ENCODE measurements around the gene RCSD1.
A peak's percentile ranks its signal among the peaks of the same experiment; 100 is the strongest.

The RCSD1 gene

GRCh38 chr1:167693425-167694045 is 63.5 kb downstream of the RCSD1 start:
- DNase-seq = no peak

DNA sequence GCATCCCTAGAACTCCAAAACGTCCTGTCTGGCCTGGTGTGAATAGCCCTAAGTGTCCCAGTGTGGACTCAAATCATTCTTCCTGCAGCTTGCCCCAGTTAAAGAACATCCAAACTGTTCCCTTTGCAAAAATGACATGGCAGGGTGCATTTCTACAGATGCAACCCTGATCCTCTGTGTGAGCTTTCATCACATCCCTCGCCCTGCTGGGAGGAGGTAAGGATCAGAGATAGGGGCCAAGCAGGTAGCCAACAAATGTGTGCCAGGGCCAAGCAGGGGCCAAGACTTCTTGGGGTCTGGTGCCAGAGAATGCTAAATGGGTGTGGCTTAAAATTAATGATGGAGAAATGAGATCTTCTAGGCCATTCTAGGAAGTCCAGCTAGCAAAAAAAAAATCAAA is 64.7 kb downstream of the RCSD1 start:
- no peak for DNase-seq

GRCh38 chr1:167695147-167695546 is 65.1 kb downstream of the RCSD1 start:
- DNase-seq = no peak

DNA sequence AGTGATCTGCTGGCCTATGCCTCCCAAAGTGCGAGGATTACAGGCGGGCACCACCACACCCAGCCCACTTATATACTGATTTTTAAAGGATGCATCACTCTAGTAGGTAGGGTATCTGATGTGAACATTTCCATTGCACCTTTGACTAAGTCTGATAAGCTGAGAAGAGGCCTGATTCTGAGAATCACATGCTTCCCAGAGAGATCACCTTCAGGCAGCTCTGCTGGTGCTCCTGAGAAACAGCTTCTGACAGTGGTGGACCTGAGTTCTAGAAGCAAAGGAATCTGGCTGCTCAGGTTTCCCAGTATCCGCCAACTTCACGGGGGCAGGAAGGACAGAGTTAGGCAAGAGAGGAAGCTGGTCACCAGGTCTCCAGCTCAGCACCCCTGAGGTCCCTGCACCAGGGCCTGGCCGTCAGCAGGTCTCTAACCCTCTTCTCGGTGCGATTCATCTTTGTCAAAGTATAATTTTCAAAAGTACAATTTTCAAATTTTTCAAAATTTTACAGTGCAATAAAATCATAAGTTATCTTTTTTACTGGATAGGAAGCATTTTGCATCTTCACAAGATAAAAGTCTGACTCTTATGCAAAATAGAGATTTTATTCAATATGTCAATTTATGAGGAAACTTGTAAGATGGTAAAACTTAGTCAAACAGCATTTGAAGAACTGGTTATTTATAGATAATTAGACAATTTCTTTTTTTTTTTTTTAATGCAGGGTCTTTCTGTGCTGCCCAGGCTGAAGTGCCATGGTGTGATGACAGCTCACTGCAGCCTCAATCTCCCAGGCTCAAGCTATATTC is 65.9 kb downstream of the RCSD1 start:
- DNase-seq = no peak

- no peak for DNase-seq
These were observed 67.7 kb downstream of the RCSD1 start for GRCh38 chr1:167697667-167698141.

DNA sequence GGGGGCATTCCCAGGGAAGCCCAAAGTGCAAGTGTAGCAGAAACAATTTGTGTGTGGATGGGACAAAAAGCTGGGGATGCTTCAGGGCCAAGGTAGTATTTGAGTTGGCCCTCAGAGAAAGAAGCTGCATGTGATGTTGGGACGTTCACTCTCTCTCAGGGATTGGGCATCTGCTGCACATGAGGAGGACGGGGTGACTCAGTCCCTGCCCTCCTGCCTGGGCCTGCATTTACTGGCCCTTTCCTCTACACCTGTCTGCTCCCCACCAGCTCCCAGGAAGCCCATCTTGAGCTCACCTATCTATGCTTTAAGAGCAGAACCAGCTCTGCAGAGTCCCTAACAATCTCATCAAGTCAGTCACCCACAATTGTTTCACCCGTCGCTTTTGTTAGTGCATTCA is 68.3 kb downstream of the RCSD1 start:
- no peak for DNase-seq

- no peak for DNase-seq
These were observed 71.5 kb downstream of the RCSD1 start for GRCh38 chr1:167701510-167701909.

DNA sequence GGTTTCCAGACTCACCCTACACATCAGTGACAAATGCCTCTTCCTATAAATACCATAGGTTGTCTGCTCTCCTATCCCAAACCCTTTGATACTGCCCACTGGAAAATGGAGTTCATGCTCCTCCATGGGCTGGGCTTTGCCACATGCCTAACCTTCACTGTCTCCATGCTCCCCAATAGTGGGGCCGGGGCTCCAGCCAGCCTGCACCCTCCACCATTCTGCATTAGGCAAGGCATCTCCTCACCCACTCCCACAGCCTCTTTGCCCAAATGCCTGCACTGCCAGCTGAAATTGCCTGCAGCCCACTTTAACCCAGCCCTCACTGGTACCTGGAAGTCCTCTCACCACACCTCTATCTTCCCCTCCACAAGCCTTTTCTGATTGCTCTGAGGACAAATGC is 73.5 kb downstream of the RCSD1 start:
- no peak for DNase-seq

DNA sequence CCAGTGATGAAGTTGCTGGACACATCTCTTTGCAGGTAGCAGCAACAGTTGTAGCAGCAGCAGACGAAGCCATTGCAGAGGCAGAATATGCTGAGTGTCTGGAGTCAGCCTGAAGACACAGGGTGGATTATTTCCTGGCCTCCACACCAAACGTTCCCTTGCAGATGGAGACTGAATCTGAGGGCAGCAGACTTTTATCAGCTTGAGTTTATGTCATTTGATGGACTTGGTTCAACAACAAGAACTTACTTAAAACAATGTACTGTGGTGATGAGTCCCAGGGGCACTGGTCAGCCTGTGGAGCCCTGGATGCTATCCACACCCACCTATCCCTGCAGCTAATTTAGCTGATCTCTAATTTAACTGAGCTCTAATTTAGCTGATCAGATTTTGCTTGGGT is 74.7 kb downstream of the RCSD1 start:
- no peak for DNase-seq

GRCh38 chr1:167705250-167705649 is 75.2 kb downstream of the RCSD1 start:
- DNase-seq = peak; percentile 4

- DNase-seq = no peak
These were observed 76.3 kb downstream of the RCSD1 start for GRCh38 chr1:167706363-167706762.

GRCh38 chr1:167706931-167707877 is 77.2 kb downstream of the RCSD1 start:
- DNase-seq = no peak

GRCh38 chr1:167707942-167708341 is 77.9 kb downstream of the RCSD1 start:
- DNase-seq = no peak

GRCh38 chr1:167708940-167709389 is 78.9 kb downstream of the RCSD1 start:
- DNase-seq = peak; percentile 64

- no peak for DNase-seq
These were observed 80.8 kb downstream of the RCSD1 start for GRCh38 chr1:167710836-167711235.

GRCh38 chr1:167711797-167712196 is 81.8 kb downstream of the RCSD1 start:
- DNase-seq = no peak

DNA sequence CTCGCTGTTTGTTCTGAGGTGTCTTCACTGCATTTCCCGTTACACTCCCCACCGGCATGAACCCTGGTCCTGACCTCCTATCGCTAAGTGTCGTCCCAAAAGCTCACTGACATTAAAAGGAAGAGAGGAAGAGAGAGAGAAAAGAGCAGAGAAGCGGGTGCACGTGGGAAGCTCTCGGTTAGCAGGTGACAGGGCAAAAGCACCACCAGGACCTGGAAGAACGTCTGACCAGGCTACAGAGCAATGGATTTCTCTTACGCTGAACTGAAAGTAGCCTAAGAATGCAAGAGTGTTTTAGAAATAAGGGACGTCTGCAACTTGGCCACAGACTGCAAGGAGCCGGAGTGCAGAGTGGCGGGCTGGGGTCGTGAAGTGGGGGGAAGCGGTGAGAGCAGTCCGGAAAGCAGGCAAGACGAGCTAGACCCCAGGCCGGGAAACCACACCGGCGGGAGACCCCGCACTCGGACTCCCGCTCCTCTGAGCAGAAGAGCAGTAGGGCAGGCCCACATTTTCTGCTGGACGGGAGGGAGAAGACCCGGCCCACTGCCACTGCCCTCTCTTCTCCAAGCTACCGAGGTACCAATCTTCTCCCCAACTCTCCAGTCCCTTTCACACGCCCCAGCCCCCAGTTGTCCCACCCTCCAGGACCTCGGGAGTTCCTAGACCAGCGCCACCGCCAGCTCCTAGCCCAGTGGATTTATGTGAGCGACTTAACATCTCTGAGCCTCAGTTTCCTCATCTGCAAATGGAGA is 83.5 kb downstream of the RCSD1 start:
- DNase-seq = peak; percentile 19

- no peak for DNase-seq
These were observed 84.0 kb downstream of the RCSD1 start for GRCh38 chr1:167714098-167714438.

DNA sequence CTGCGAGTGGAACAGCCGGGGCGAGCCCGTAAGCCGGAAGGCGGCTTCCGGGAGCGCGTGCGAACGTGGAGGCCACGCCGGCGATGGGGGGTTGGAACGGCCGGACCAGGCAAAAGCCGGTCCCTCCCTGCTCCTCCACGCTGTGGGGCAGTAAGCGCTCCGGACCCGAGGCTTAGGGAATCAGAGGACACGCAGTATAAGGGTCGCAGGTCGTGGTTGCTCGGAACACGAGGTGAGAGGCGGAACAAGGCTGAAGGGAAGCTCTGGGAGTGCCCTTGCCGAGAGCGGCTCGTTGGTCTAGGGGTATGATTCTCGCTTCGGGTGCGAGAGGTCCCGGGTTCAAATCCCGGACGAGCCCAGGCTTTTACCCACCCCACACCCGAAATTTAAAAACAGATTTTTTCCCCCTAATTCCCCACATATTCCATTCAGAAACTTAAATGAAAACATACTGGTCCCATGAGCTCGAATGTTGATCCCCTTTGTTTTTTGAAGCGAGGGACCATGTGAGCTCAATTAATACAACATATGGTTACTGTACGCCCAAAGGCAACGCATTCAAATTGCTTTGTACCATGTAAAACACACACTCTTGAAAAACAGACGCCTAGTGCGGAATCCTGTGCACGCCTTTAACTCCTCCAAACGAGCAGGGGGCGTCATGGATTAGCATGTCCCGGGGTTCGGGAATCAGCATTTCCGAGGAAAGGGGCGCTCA is 84.6 kb downstream of the RCSD1 start:
- DNase-seq = peak; percentile 81

GRCh38 chr1:167715157-167715999 is 85.3 kb downstream of the RCSD1 start:
- peak; percentile 87 for DNase-seq

DNA sequence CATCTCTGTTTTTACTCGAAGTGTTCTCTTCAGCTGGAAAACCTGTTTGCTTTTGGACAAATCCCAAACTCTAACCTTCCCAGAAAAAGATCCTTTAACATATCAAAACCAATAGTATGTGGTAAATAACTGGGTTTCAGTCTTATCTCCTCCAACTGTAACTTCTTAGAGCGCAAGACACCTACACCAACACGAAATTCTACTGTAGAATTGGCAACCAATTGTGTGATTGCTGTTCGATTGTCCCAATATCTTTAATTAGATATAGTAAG is 85.9 kb downstream of the RCSD1 start:
- no peak for DNase-seq

Measured in fibroblast of upper back skin (primary cell).